Limb (tissue), 2 donors: ENCODE measurements around the gene NLRC5.
"Not testable (repeated sequence)": the region's sequence is repeated elsewhere in the genome, so short reads cannot be mapped to it uniquely, and the experiment has no call there.

Experiments used
- DNase-seq, 2 donors: peaks; one replicate each; pipeline ENCODE4 v3.0.0-alpha.2; 2016; ENCODE audit errors: extremely low spot score in 2 of 2

Gene NLRC5

DNA sequence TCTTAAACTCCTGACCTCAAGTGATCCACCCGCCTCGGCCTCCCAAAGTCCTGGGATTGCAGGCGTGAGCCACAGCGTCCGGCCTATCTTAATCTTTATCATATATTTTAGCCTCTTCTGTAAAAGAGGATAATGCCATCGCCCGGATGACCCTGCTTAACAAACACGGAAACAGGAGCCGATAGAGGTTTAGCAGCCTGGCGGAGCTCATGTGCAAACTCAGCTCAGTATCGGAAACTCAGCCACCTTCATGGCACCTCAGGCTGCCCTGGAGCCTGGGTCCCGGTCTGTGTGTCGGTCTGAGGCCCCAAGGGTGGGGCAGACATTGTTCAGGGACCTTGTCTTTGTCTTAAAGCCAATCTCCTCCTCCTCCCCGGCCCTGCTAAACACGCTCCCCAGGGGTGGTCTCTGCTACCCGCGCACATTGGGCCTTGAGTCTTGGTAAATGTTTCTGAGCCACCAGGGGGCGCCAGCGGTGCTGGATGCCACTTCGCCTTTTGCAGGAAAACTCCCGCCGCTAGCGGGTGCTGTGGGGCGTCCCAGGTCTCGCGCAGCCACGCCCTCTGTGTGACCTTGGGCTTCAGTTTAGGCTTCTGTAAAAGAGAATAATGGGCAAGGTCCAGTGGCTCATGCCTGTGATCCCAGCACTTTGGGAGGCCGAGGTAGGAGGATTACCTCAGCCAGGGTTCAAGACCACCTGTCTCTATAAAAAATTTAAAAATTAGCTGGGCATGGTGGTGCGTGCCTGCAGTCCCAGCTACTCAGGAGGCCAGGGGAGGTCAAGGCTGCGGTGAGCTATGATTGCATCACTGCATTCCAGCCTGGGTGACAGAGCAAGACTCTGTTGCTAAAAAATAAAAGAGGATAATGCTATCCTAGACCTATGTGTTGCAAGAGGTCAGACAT is 24.9 kb upstream of the NLRC5 start:
- peak; percentile 54 to 81 for DNase-seq

DNA sequence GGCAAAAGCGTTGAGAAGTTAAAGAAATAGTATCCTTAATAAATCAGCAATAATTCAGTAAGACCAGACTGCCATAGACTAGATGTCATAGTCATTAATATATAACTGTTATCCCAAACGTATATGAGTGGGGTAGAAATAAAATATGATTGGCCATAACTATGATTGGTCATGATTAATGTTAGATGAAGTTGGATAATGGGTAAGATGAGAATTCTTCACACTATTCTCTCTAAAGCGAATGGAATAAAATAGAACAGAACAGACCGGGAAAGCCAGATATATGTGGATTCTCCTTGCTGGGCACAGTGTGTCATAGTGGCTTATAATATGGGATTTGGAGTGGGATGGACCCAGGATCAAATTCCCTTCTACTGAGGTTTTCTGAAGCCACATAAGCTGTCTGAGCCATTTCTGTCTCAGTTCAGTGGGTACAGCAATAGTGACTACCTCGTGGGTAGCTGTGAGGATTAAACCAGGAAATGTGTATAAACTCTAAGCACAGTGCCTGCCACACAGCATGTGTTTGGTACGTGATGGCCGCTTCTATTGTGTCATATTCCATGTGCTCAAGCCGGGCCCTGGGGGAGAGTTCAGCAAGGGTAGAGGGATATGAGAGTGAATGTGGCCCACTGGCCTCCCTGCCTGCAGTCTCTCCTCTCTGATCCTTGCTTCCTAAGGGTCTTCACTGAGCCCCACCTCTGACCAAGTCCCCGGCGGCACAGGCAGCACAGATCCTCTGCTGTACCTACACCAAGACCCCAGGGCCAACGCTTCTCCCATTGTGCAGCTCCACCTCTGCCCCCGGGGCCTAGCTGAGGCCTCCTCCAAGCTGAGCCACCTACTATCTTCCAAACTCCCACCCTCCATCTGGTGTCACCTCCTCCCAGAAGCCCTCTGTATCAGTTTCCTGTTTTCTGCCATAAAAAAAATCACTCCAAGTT is 23.9 kb upstream of the NLRC5 start:
- DNase-seq = no peak

DNA sequence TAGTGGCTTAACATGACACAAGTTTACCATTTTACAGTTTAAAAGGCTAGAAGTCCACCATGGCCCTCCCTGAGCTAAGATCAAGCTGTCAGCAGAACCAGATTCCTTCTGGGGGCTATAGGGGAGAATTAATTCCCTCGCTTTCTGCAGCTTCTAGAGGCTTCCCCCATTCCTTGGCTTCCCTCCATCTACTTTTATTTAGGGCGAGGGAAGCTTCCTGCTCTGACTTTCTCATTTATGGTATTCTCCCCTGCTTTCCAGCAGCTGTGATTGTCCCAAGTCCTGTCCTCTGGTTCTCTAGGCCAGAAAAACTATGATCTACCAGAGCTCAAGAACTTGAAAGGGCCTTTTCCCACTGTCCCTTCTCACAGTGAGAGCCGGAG is 23.3 kb upstream of the NLRC5 start:
- DNase-seq = no peak

DNA sequence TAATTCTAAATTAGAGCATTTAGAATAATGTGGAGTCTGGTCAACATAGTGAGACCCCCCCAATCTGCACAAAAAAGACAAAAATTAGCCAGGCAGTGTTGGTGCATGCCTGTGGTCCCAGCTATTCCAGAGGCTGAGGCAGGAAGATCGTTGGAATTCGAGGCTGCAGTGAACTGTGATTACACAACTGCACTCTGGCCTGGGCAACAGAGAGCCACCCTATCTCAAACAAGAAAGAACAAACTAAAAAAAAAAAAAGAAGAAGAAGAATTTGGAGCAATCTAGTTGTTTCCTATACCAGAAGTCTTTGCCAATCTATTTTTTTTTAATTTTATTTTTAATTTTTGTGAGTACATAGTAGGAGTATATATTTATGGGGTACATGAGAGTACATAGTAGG is 21.6 kb upstream of the NLRC5 start:
- DNase-seq = no peak

DNA sequence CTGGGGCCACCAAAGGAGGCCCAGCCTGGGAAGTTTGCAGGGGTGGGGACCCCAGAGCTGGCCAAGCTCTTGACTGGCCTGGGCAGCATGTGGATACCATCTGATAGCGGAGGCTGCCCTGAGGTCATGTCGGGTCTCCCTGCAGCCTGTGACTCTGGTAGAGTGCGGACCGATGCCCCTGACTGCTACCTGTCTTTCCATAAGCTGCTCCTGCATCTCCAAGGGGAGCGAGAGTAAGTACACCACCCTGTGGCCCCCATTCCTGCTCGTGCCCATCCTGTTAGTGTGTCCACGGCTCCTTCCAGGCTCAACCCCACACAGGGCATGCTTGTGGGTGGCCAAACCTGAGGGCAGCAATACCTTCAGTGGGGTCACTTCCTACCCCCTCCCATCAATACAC is 19.6 kb upstream of the NLRC5 start:
- DNase-seq = no peak

DNA sequence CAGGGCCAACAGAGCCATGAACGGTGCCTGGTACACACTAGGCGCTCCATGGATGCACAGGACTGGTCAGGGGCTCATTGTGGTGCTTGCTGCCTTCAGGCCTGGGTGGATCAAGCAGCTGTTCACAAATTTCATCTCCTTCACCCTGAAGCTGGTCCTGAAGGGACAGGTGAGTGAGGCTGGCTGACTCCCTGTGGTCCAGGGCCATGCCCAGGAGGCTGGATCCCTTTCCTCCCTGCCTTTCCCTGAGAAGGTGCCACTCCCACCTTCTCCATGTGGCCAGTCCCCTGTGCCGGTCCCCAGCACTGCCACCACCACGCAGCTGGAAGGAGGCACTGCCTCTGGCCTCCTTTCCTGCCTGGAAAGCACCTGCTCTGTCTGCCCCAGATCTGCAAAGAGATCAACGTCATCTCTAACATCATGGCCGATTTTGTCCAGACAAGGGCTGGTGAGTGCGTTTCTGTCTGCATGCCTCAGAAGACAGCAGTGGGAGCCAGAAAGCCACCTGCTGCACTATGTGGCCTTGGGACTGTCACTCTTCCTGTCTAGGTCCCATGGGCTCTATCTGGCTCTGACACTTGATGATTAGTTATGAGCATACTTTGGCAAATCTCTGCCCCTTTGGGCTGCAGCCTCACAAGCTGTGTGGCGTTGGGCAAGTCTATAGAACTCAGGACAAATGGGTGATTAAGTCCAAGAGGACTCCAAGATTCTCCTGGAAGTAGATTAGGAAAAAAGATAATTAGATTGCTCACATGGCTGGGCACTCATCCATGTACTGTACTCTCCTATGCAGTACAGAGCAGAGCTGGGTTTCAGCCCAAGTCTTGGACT is 18.2 kb upstream of the NLRC5 start:
- no peak for DNase-seq

DNA sequence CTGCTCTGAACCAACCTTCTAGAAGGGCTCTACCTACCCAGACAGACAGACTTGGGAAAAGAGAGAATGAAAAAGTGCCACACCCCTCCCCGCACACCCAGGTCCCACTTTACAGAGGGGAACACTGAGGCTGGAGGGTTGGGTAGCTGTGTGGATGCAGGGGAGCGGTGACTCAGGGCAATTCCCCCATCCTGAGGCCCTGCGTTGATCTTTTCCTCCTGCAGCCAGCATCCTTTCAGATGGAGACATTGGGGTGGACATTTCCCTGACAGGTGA is 17.7 kb upstream of the NLRC5 start:
- DNase-seq = no peak

DNA sequence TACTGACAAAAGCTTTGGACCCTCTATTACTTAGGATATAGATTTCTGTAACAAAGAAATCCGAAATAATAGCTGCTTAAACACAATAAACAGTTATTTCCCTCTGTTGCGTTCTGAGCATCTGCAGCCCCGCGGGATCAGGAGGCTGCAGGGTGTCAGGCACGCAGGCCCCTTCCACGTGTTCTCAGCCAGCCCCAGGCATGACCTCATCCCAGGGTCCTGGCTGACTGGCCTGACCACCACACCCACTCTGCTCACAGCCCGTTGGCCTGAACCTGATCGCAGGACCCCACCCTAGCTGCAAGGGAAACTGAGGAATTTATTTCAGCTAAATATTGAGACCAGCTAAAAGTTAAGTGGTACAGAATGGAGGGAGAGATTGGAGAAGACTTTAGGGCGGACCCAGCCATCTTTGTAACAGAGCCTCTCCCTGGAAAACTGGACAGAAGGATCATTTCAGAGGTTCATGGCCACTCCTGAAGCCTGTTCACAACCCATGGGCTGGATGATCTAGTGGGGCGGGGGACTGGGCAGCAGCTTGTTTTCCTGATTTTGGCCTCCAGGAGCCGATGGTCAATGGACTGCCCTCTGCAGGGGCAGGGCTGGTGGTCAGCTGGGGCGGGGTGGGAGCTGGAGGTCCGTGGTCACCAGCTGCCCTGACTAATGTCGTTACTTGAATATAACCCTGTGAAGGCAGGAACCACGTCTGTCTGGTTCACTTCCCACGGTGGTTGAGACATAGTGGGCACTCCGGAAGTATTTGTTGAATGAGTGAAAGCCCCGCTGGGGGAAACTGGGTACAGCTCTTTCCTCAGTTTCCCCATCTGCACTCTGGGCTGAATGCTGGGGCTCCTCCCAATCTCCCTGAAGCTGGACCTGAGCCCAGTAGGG is 16.7 kb upstream of the NLRC5 start:
- DNase-seq = no peak

DNA sequence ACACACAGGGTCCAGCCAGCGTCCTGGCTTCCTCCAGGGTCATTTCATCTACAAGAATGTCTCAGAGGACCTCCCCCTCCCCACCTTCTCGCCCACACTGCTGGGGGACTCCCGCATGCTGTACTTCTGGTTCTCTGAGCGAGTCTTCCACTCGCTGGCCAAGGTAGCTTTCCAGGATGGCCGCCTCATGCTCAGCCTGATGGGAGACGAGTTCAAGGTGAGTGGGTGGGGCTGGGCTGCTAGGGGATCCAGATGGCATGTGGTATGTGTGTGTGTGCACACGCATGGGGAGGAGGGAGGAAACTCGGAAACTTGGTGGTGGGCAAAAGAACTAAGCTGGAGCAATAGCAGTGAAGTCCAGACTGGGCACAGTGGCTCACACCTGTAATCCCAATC is 16.1 kb upstream of the NLRC5 start:
- DNase-seq = no peak

DNA sequence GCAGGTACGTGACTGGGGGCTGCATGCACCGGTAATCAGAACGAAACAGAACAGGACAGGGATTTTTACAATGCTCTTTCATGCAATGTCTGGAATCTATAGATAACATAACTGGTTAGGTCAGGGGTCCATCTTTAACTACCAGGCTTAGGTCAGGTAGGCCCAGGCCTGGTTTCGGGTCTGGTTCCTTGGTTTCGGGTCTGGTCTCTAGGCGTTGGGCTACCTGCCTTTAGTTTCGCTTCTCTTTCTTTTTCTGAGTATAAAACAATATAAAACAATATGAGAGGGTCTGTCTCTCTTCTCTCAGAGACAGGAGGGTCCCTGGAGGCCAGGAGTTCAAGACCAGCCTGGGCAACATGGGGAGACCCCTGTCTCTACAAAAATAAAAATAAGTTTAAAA is 15.5 kb upstream of the NLRC5 start:
- not testable (repeated sequence) for DNase-seq

DNA sequence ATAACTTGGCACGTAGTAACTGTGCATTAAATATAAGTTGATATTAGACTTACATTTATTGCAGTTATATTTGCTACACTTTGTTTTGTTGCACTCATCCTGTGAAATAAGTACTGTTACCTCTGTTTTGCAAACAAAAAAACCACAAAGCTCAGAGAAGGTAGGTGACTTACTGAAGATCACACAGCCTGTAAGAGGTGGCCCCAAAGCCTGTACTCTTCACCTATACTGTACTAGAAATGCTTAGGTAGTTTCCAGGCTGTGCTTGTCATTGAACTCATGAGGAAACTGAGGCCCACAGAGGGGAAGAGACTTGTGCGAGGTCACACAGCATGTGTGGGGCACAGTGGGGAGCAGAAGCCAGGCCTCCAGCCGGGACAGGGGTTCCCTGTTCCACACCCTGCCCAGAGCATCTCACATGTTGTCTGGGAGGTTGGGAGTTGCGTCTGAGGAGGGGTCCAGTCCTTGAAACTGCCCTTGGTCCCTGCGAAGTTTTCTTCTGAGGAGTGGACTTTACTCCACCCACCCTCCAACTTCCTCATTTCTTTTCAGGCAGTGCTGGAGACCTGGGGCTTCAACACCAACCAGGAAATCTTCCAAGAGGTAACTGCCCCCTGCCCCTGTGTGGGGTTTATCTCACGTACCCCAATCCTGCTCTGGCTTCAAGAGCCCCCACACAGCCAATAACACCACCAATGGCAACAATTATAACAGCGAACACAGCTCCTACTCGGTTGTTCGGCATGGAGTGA is 14.6 kb upstream of the NLRC5 start:
- DNase-seq = no peak

DNA sequence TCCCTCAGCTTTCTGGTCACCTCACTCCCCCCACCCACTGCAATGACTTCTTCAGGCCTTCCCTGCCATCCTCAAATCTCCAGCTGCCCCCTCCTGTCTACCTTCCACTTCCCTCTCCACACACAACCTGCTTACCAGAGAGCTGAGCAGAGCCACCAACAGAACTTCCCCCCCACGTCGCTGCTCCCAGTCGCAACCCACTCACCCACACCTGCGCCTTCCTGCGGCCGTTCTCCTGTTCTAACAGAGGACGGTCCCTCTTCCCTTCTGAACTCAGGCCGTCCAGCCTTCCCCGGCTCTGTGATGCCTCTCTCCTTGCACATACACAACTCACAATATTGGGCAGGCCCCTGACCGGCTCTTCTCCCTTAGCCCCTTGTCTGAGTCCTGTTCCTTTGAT is 13.6 kb upstream of the NLRC5 start:
- DNase-seq = no peak

DNA sequence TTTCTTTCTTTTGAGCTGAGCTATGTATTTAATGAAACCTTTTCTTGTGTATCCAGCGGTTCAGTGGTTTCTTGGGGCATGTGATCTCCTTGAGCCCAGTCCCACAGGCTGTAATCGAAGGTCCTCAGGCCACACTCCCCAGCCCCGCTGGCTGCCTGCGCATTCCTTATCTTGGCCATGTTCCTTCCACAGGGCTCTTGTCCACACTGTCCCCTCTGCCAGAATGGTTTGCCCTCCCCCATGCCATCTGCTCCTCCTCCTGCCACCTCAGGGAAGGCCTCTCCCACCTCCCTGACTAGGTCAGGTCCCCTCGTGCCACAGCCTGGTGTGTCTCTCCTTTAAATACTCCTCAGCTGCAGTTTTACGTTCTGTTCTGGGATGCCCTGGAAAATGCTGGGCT is 12.1 kb upstream of the NLRC5 start:
- DNase-seq = no peak

DNA sequence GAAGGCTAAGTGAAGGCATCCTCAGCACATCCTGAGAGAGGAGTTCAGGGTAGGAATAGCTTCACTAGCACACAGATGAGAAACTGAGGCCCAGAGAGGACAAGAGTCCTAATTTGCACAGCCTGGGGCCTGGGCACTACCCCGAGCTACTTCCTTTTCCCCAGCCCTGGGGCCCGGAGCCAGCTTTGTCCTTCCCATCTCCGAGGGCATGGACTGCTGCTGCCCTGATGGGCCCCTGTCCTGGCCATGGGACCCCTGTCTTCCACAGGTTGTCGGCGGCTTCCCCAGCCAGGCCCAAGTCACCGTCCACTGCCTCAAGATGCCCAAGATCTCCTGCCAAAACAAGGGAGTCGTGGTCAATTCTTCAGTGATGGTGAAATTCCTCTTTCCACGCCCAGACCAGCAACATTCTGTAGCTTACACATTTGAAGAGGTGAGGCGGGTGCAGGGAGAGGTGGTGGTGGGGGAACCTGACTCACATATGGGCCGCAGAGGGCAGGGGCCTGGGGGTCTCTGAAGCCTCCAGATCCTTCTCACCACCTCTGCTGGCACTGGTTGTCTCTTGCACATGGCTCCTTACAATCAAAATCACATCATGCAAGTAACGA is 11.4 kb upstream of the NLRC5 start:
- no peak for DNase-seq

DNA sequence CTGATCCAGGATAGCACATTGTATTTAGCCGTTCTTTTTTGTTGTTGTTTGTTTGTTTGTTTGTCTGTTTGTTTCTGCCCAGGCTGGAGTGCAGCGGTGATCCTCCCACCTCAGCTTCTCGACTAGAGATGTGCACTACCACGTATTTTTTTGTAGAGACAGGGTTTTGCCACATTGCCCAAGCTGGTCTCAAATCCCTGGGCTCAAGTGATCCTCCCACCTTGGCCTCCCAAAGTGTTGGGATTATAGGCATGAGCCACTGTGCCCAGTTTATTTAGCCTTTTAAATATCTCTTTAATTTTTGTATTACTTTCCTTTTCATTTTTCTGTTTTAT is 9.2 kb upstream of the NLRC5 start:
- no peak for DNase-seq

DNA sequence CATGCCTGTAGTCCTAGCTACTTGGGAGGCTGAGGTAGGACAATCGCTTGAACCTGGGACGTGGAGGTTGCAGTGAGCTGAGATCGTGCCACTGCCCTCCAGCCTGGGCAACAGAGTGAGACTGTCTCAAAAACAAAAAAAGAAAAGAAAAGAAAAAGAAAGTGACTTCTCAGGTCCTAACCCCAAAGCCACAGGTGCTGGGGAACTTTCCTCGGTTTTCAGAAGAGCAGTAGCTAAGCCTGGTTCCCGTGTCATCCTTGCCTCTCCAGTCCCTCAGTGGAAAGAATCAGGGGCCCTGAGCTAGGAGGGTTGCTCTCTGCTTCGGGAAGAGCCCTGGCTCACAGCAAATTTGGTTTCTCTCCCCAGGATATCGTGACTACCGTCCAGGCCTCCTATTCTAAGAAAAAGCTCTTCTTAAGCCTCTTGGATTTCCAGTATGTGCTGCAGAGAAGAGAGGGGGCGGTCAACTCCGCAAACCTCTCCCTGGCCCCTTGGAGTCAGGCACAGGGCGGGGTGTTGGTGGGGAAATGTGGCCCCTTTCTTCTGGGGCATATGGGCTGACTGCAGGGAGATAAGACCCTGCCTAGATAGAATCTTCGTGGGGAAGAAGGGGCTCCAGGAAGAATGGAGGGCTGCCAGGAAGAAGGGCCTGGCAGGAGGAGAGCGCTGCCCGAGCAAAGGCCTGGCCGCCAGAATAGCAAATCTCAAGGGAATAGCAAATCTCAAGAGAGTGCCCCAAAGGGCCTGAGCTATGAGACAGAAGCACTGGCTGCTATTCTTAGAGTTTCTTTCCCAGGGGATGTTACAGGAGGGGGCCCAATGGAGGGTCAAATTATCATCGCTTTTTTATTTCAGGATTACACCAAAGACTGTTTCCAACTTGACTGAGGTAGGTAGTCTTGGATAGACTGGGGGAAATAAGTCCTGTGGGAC is 8.3 kb upstream of the NLRC5 start:
- DNase-seq = no peak

DNA sequence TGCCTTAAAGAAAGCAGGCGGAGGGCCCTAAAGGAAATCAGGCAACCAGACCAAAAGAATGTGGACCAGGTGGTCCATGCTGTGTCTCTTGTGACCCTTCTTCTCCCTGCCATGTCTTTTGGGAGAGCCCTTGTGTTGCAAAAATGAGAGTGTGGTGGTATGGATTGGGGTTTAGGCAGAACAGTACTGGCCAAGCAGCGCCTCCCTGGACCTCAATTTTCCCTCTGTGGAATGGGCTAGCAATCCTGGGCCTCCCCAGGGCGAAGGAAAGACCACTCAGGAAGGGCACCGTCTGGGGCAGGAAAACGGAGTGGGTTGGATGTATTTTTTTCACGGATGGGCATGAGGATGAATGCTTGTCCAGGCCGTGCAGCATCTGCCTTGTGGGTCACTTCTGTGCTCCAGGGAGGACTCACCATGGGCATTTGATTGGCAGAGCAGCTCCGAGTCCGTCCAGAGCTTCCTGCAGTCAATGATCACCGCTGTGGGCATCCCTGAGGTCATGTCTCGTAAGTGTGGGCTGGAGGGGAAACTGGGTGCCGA is 7.6 kb upstream of the NLRC5 start:
- DNase-seq = no peak

DNA sequence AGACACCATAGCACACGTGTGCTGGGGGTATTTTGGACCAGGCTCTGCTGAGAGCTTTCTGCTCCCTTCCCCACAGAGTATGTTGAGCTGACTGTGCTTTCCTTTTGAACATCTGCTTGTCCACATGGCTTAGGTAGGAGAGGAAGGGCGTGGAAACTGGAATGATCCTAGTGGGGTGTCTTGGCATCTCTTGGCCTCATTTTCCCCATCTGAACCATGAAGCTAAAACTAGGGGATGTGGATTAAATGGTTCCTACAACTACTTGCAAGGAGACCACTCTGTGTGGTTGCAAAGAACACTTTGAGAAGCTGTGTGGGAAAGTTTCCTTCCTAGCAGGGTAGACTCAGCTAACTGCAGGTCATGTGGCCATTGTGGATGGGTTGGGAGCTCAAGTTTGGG is 6.7 kb upstream of the NLRC5 start:
- no peak for DNase-seq
